H1 (cell line): Measurements from ENCODE around the gene RAB4B. TPM values are rescaled to one million over a fixed set of nuclear protein-coding genes. Genes with fewer than 3 reads are reported as not detected.

ENCODE experiments used
- CTCF ChIA-PET: fragments of 300-600 bp; sonication (Branson Sonifier 250); formaldehyde crosslinking; loops from one replicate; lab custom pipeline; 2021; ENCODE audit not compliant: partially characterized antibody; lab: Charles Lee
- POLR2A ChIA-PET: fragments of 300-600 bp; sonication (Branson Sonifier 250); formaldehyde crosslinking; loops from one replicate; lab custom pipeline; 2021; ENCODE audit warnings: inconsistent platforms; ENCODE audit not compliant: partially characterized antibody; lab: Charles Lee
- DNase-seq, 2 experiments: peaks; one replicate each; pipeline versions ENCODE4 v3.0.0 to v3.0.0-alpha.2; 2010 to 2022; ENCODE audit warnings: low spot score in 2 of 2, low read depth in 1 of 2, mixed read lengths in 1 of 2
- FAIRE-seq: peaks from 2 replicates; lab custom pipeline; 2011; peaks lifted over from hg19 to GRCh38; lab: Jason Lieb, UNC
- H2AFZ ChIP-seq: 2 replicates; pipeline ENCODE4 v1.8.1; 2012; ENCODE audit warnings: low read length, inconsistent platforms
- H2AK5ac ChIP-seq: 2 replicates; pipeline ENCODE4 v1.6.1; 2013; ENCODE audit warnings: low read depth, low read length
- H2BK120ac ChIP-seq: replicated peaks from 2 replicates; pipeline ENCODE3; 2013; ENCODE audit warnings: low read depth, low read length, inconsistent platforms
- H2BK12ac ChIP-seq: 2 replicates; pipeline ENCODE4 v1.6.1; 2013; ENCODE audit warnings: low read depth, low read length
- H2BK15ac ChIP-seq: 2 replicates; pipeline ENCODE4 v1.6.1; 2013; ENCODE audit warnings: low read length
- H2BK20ac ChIP-seq: 2 replicates; pipeline ENCODE4 v1.6.1; 2013; ENCODE audit warnings: low read length
- H2BK5ac ChIP-seq: 2 replicates; pipeline ENCODE4 v1.6.1; 2013; ENCODE audit warnings: low read depth, low read length
- H3K14ac ChIP-seq: 2 replicates; pipeline ENCODE4 v1.6.1; 2013; ENCODE audit warnings: inconsistent platforms; ENCODE audit not compliant: insufficient read length
- H3K18ac ChIP-seq: 2 replicates; pipeline ENCODE4 v1.6.1; 2013; ENCODE audit warnings: low read length; ENCODE audit errors: extremely low read depth
- H3K23ac ChIP-seq: 2 replicates; pipeline ENCODE4 v1.6.1; 2013; ENCODE audit warnings: inconsistent platforms; ENCODE audit not compliant: insufficient read length
- H3K23me2 ChIP-seq: 2 replicates; pipeline ENCODE4 v1.6.1; 2013; ENCODE audit warnings: low read depth, low read length
- H3K27ac ChIP-seq: 2 replicates; pipeline ENCODE4 v1.6.1; 2011; ENCODE audit warnings: low read depth, low read length, inconsistent platforms
- H3K27me3 ChIP-seq, 4 experiments: replicated peaks in 1 of 4; 1 replicate in 1 of 4; 2 replicates in 3 of 4; pipeline versions ENCODE4 v1.6.1 to v1.8.1; 2011 to 2013; ENCODE audit warnings: low read length in 3 of 4, mild to moderate bottlenecking in 3 of 4, inconsistent platforms in 2 of 4, mixed read lengths in 2 of 4, moderate library complexity in 1 of 4; ENCODE audit not compliant: control insufficient read depth in 3 of 4, insufficient read depth in 3 of 4; ENCODE audit errors: extremely low read depth in 1 of 4
- H3K36me3 ChIP-seq, 4 experiments: 2 replicates each; pipeline versions ENCODE4 v1.6.1 to v1.8.1; 2011 to 2013; ENCODE audit warnings: mild to moderate bottlenecking in 4 of 4, low read length in 3 of 4, moderate library complexity in 2 of 4, control low read depth in 1 of 4, inconsistent platforms in 1 of 4; ENCODE audit not compliant: insufficient read depth in 4 of 4, control insufficient read depth in 2 of 4
- H3K4ac ChIP-seq: replicated peaks from 2 replicates; pipeline ENCODE3; 2013; ENCODE audit warnings: low read length, low read depth, mixed read lengths, inconsistent platforms; ENCODE audit not compliant: insufficient read length
- H3K4me1 ChIP-seq, 4 experiments: replicated peaks in 1 of 4; 1 replicate in 1 of 4; 2 replicates in 3 of 4; pipeline versions ENCODE4 v1.6.1 to v1.8.1; 2011 to 2013; ENCODE audit warnings: low read length in 3 of 4, inconsistent platforms in 2 of 4, mixed read lengths in 1 of 4; ENCODE audit not compliant: insufficient read depth in 4 of 4, control insufficient read depth in 3 of 4
- H3K4me2 ChIP-seq, 2 experiments: 2 replicates each; pipeline versions ENCODE4 v1.6.1 to v1.8.1; 2011 to 2013; ENCODE audit warnings: low read depth in 2 of 2, low read length in 2 of 2, control low read depth in 1 of 2, inconsistent platforms in 1 of 2, mild to moderate bottlenecking in 1 of 2; ENCODE audit not compliant: insufficient read depth in 1 of 2
- H3K4me3 ChIP-seq, 4 experiments: fragments of 200-600, 300-600 bp in 1 of 4; sonication (generic), shearing (Covaris generic), sonication (Bioruptor Twin) in 1 of 4; 2 replicates each; pipeline versions ENCODE4 v1.5.1 to v1.8.1; 2011 to 2016; ENCODE audit warnings: low read length in 4 of 4, low read depth in 3 of 4, control low read depth in 2 of 4, inconsistent platforms in 2 of 4, mild to moderate bottlenecking in 2 of 4, mixed read lengths in 1 of 4, moderate library complexity in 1 of 4; ENCODE audit not compliant: insufficient read depth in 2 of 4; ENCODE audit errors: extremely low read depth in 1 of 4
- H3K56ac ChIP-seq: replicated peaks from 2 replicates; pipeline ENCODE3; 2013; ENCODE audit warnings: low read depth, mild to moderate bottlenecking, mixed read lengths, low read length, inconsistent platforms; ENCODE audit not compliant: insufficient read length
- H3K79me1 ChIP-seq: 2 replicates; pipeline ENCODE4 v1.6.1; 2013; ENCODE audit warnings: low read depth, low read length, control low read depth
- H3K79me2 ChIP-seq, 2 experiments: 2 replicates each; pipeline versions ENCODE4 v1.6.1 to v1.8.1; 2012 to 2013; ENCODE audit warnings: low read length in 2 of 2, mild to moderate bottlenecking in 2 of 2, inconsistent platforms in 1 of 2; ENCODE audit not compliant: insufficient read depth in 2 of 2, control insufficient read depth in 1 of 2
- H3K9ac ChIP-seq, 4 experiments: replicated peaks in 1 of 4; 1 replicate in 1 of 4; 2 replicates in 3 of 4; pipeline versions ENCODE4 v1.6.1 to v1.8.1; 2011 to 2013; ENCODE audit warnings: low read depth in 3 of 4, low read length in 3 of 4, control low read depth in 2 of 4, mild to moderate bottlenecking in 2 of 4, moderate library complexity in 2 of 4, inconsistent platforms in 1 of 4; ENCODE audit errors: extremely low read depth in 1 of 4
- H3K9me3 ChIP-seq, 2 experiments: 2 replicates each; pipeline versions ENCODE4 v1.6.1 to v1.8.1; 2012 to 2013; ENCODE audit warnings: mild to moderate bottlenecking in 2 of 2, moderate library complexity in 2 of 2, control low read depth in 1 of 2, inconsistent platforms in 1 of 2, low read depth in 1 of 2, low read length in 1 of 2, mixed read lengths in 1 of 2; ENCODE audit not compliant: insufficient read depth in 2 of 2
- H4K20me1 ChIP-seq, 2 experiments: replicated peaks in 1 of 2; 2 replicates each; pipeline versions ENCODE3 to v1.8.1; 2011 to 2013; ENCODE audit warnings: inconsistent platforms in 2 of 2, low read length in 2 of 2, mild to moderate bottlenecking in 1 of 2; ENCODE audit not compliant: insufficient read depth in 2 of 2, control insufficient read depth in 1 of 2
- H4K5ac ChIP-seq: 2 replicates; pipeline ENCODE4 v1.6.1; 2013; ENCODE audit warnings: low read length, low read depth, mixed read lengths, inconsistent platforms; ENCODE audit not compliant: insufficient read length
- H4K8ac ChIP-seq: 2 replicates; pipeline ENCODE4 v1.8.0; 2013; ENCODE audit warnings: mild to moderate bottlenecking, moderate library complexity, low read length, inconsistent platforms; ENCODE audit not compliant: insufficient read depth; ENCODE audit errors: extremely low read depth
- H4K91ac ChIP-seq: replicated peaks from 2 replicates; pipeline ENCODE3; 2013; ENCODE audit warnings: low read length, mixed read lengths, inconsistent platforms; ENCODE audit not compliant: insufficient read length
- ATF2 ChIP-seq: IDR thresholded peaks from 2 replicates; pipeline ENCODE4 v1.6.1; 2012; ENCODE audit warnings: low read length, inconsistent platforms
- BACH1 ChIP-seq: IDR thresholded peaks from 2 replicates; pipeline ENCODE4 v1.6.1; 2012; ENCODE audit warnings: low read length, improper control_type of control experiment
- CTBP2 ChIP-seq: IDR thresholded peaks from 2 replicates; pipeline ENCODE4 v1.7.0; 2011; ENCODE audit warnings: borderline replicate concordance, mild to moderate bottlenecking, moderate library complexity, mixed read lengths, low read length; ENCODE audit not compliant: insufficient read depth, insufficient read length
- E2F6 ChIP-seq: IDR thresholded peaks from 2 replicates; pipeline ENCODE4 v1.6.1; 2012; ENCODE audit warnings: inconsistent platforms
- EZH2 ChIP-seq: fragments of 200-600 bp; sonication (generic); IDR thresholded peaks from 2 replicates; pipeline ENCODE4 v1.7.1; 2012; ENCODE audit warnings: low read depth, mild to moderate bottlenecking, moderate library complexity, low read length, inconsistent platforms; ENCODE audit not compliant: severe bottlenecking
- FOSL1 ChIP-seq: IDR thresholded peaks from 2 replicates; pipeline ENCODE4 v1.6.1; 2011; ENCODE audit warnings: mild to moderate bottlenecking, low read depth, low read length, moderate library complexity; ENCODE audit not compliant: insufficient read depth
- TAF7 ChIP-seq: optimal IDR thresholded peaks from 2 replicates; pipeline ENCODE3; 2011; ENCODE audit warnings: low read depth, mild to moderate bottlenecking, inconsistent platforms, low read length, moderate library complexity, borderline replicate concordance
- TCF12 ChIP-seq: IDR thresholded peaks from 2 replicates; pipeline ENCODE4 v1.6.1; 2011; ENCODE audit warnings: low read depth, mild to moderate bottlenecking, low read length
- USF2 ChIP-seq: IDR thresholded peaks from 2 replicates; pipeline ENCODE4 v1.6.1; 2011; ENCODE audit warnings: low read length, improper control_type of control experiment
- WGBS, 2 experiments: shearing (Covaris generic) in 1 of 2; methylation state at CpG; one replicate each; pipeline versions ENCODE4 v1.1.6 to v1.1.7; 2013 to 2015; ENCODE audit warnings: low lambda C conversion rate in 2 of 2, mixed read lengths in 2 of 2, inconsistent platforms in 1 of 2, low coverage in 1 of 2, missing lambda C conversion rate in 1 of 2; ENCODE audit not compliant: insufficient replicate concordance in 2 of 2, insufficient coverage in 1 of 2, insufficient read length in 1 of 2; ENCODE audit errors: extremely low coverage in 1 of 2, missing lambda C conversion rate in 1 of 2; 5-methylcytosine and 5-hydroxymethylcytosine counted together
- polyA plus RNA-seq, 7 experiments: library from polyadenylated mRNA; depleted of rRNA in 3 of 7; stranded (reverse) in 5 of 7; unstranded in 2 of 7; fragments of >200 nt in 5 of 7; fragments of 200-250 nt in 2 of 7; gene quantifications; 1 replicate in 5 of 7; 2 replicates in 1 of 7; 4 replicates in 1 of 7; pipeline versions ENCODE4 v1.2.1 to v1.2.3, GENCODE V29; 2011 to 2013; ENCODE audit warnings: missing spikeins in 2 of 7, mixed read lengths in 2 of 7
- total RNA-seq: library from RNA; stranded (reverse); fragmentation: NEBNext Ultra II Directional; extraction: Animal tissue kit (Norgen Biotek cat#: 25700); gene quantifications from 2 replicates; pipeline ENCODE4 v1.2.1, GENCODE V29; 2021

The RAB4B gene
- total and polyA plus RNA-seq, 2 of the 8 experiments (the other 6 are each of a cell fraction or from before 2014, with no cell fraction given) = 15.9 to 28.6 TPM

GRCh38 chr19:40776364-40776763 lies 1.7 kb upstream of the RAB4B start:
- Histone ChIP-seq H3K23ac (no peak overlapping the region), H3K4me2 (peak overlapping the region; percentile 94 to 96; a peak in 1 of 4 replicates), H4K91ac (no peak overlapping the region), H2BK15ac (no peak overlapping the region), H2BK5ac (0 out of 2 replicates have a peak overlapping the region, but pooled peaks have one; percentile 97), H2AFZ (no peak overlapping the region), H3K14ac (no peak overlapping the region), H3K9ac (no peak overlapping the region), H2BK12ac (no peak overlapping the region), H3K79me1 (no peaks in the 10 kb centered on the region), H3K4me3 (no peak overlapping the region), H3K36me3 (no peaks in the 10 kb centered on the region), H4K20me1 (no peaks in the 10 kb centered on the region), H2BK120ac (no peak overlapping the region), H3K4me1 (peaks cover 0 to 14% (median 6%) of the 10 kb centered on the region in 4 experiments; a peak in 6 of 7 replicates), H3K18ac (no peak overlapping the region), H3K56ac (no peak overlapping the region), H3K27me3 (no peaks in the 10 kb centered on the region), H3K23me2 (peaks cover 8% of the 10 kb centered on the region; the same call in 1 of the 2 replicates), H3K4ac (no peak overlapping the region), H2BK20ac (no peak overlapping the region), H3K79me2 (no peaks in the 10 kb centered on the region), H3K9me3 (no peaks in the 10 kb centered on the region), H3K27ac (no peak overlapping the region), H4K8ac (no peak overlapping the region; the same call in 1 of the 2 replicates), H2AK5ac (no peak overlapping the region), H4K5ac (no peak overlapping the region)
- CTCF ChIA-PET = interaction anchor here (3.9 kb wide), 1 partner anchor 21 kb away, joined by 29 read pairs; the partner anchor contains the start of gene EGLN2
- FAIRE-seq = no peak
- WGBS, 2 experiments = 75% methylated on average over 7 of the region's 7 CpGs; no CpG with 5 or more reads in 1 of the 2 experiments
- POLR2A ChIA-PET = interaction anchor here (1.1 to 17.9 kb wide), 6 partner anchors 9 to 26 kb away, joined by 4 to 399 read pairs (median 28); partner anchors contain the start of genes ACTMAP, EGLN2 and SNRPA
- TF ChIP-seq CTBP2 (no peak), TAF7 (no peak), USF2 (no peak), ATF2 (no peak), E2F6 (no peak), BACH1 (no peak), FOSL1 (no peak), EZH2 (no peak), TCF12 (no peak)
- no peak for DNase-seq
